Parathyroid adenoma (tissue), 2 donors: ENCODE measurements around the gene UNCX.
"Not testable (repeated sequence)": the region's sequence is repeated elsewhere in the genome, so short reads cannot be mapped to it uniquely, and the experiment has no call there.

ENCODE experiments used
- H2AFZ ChIP-seq: fragments of 300-600 bp; sonication (generic); one replicate; pipeline ENCODE4 v1.7.0; 2017; ENCODE audit warnings: antibody characterized with exemption, mild to moderate bottlenecking
- H3K27ac ChIP-seq: fragments of 300-600 bp; sonication (generic); one replicate; pipeline ENCODE4 v1.7.0; 2017
- H3K27me3 ChIP-seq: fragments of 300-600 bp; sonication (generic); one replicate; pipeline ENCODE4 v1.7.0; 2017; ENCODE audit warnings: low read length; ENCODE audit not compliant: control insufficient read depth, insufficient read depth
- H3K36me3 ChIP-seq: fragments of 300-600 bp; sonication (generic); one replicate; pipeline ENCODE4 v1.7.0; 2017; ENCODE audit warnings: low read length; ENCODE audit not compliant: control insufficient read depth, insufficient read depth
- H3K4me1 ChIP-seq: fragments of 300-600 bp; sonication (generic); one replicate; pipeline ENCODE4 v1.7.0; 2017; ENCODE audit warnings: control low read depth
- H3K4me2 ChIP-seq: fragments of 300-600 bp; sonication (generic); one replicate; pipeline ENCODE4 v1.7.0; 2017; ENCODE audit warnings: low read length
- H3K4me3 ChIP-seq: fragments of 300-600 bp; sonication (generic); one replicate; pipeline ENCODE4 v1.7.0; 2017; ENCODE audit warnings: low read depth, low read length
- H3K79me2 ChIP-seq: fragments of 300-600 bp; sonication (generic); one replicate; pipeline ENCODE4 v1.7.0; 2017; ENCODE audit warnings: control low read depth
- H3K9ac ChIP-seq: fragments of 300-600 bp; sonication (generic); one replicate; pipeline ENCODE4 v1.7.0; 2017; ENCODE audit warnings: mild to moderate bottlenecking
- H3K9me3 ChIP-seq: fragments of 300-600 bp; sonication (generic); one replicate; pipeline ENCODE4 v1.7.0; 2017; ENCODE audit warnings: low read length; ENCODE audit not compliant: control insufficient read depth
- CTCF ChIP-seq: fragments of 300-600 bp; sonication (generic); IDR thresholded peaks from one replicate; pipeline ENCODE4 v1.7.0; 2017; ENCODE audit warnings: antibody characterized with exemption, mild to moderate bottlenecking
- donor health status: primary hyperparathyroidism.

The UNCX gene

DNA sequence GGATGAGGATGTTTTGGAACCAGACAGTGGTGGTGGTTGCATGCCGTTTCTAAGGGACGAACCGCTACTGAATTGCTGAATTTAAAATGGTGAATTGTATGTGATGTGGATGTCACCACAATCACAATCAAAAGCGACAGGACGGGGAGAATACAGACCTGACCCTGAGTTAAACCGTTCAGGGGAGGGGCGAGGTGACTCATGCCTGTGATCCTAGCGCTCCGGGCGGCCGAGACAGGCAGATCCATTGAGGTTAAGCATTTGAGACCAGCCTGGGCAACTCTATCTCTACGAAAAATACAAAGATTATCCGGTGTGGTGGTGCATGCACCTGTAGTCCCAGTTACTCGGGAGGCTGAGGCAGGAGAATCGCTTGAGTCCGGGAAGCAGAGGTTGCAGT is 46.4 kb downstream of the UNCX start:
- no peak overlapping the region for H3K9ac ChIP-seq
- no peaks in the 10 kb centered on the region for H3K27me3 ChIP-seq
- H3K9me3 ChIP-seq, result no peaks in the 10 kb centered on the region
- H3K4me2 ChIP-seq, result no peak overlapping the region
- H3K4me1 ChIP-seq, result no peaks in the 10 kb centered on the region
- no peaks in the 10 kb centered on the region for H3K36me3 ChIP-seq
- no peak for TF ChIP-seq CTCF
- no peak overlapping the region for H3K4me3 ChIP-seq
- no peak overlapping the region for H3K27ac ChIP-seq
- no peak overlapping the region for H2AFZ ChIP-seq
- no peaks in the 10 kb centered on the region for H3K79me2 ChIP-seq

DNA sequence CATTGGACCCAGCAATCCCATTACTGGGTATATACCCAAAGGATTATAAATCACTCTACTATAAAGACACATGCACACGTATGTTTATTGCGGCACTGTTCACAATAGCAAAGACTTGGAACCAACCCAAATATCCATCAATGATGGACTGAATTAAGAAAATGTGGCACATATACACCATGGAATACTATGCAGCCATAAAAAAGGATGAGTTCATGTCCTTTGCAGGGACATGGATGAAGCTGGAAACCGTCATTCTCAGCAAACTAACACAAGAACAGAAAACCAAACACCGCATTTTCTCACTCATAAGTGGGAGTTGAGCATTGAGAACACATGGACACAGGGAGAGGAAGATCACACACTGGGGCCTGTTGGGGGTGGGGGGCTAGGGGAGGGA is 47.2 kb downstream of the UNCX start:
- H3K27ac ChIP-seq, H2AFZ ChIP-seq, H3K36me3 ChIP-seq, H3K4me1 ChIP-seq, H3K79me2 ChIP-seq, H3K4me3 ChIP-seq, H3K4me2 ChIP-seq, H3K27me3 ChIP-seq, H3K9me3 ChIP-seq, H3K9ac ChIP-seq: not testable (repeated sequence)

- H3K4me2 ChIP-seq, result no peak overlapping the region
- no peak overlapping the region for H3K27ac ChIP-seq
- H3K4me3 ChIP-seq, result no peak overlapping the region
- H3K4me1 ChIP-seq, result no peaks in the 10 kb centered on the region
- H3K27me3 ChIP-seq, result no peaks in the 10 kb centered on the region
- no peak overlapping the region for H2AFZ ChIP-seq
- H3K9me3 ChIP-seq, result no peaks in the 10 kb centered on the region
- no peak for TF ChIP-seq CTCF
- H3K36me3 ChIP-seq, result no peaks in the 10 kb centered on the region
- no peak overlapping the region for H3K9ac ChIP-seq
- H3K79me2 ChIP-seq, result no peaks in the 10 kb centered on the region
These were observed 48.4 kb downstream of the UNCX start for GRCh38 chr7:1281068-1281467.

DNA sequence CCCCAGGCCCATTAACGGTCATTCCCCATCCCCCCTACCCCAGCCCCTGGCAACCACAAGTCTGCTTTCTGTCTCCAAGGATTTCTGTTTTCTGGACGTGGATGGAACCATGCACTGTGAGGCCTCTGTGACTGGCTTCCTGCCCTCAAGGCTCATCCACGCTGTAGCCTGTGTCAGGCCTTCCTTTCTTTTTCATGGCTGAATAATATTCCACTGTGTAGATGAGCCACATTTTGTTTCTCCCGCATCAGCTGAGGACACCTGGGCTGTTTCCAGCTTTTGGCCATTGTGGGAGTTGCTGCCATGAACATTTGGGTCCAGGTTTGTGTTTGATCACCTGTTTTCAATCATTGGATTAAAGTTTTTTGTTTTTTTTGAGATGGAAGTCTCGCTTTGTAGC is 50.0 kb downstream of the UNCX start:
- no peak overlapping the region for H3K9ac ChIP-seq
- no peaks in the 10 kb centered on the region for H3K79me2 ChIP-seq
- H2AFZ ChIP-seq, result no peak overlapping the region
- no peaks in the 10 kb centered on the region for H3K27me3 ChIP-seq
- H3K4me2 ChIP-seq, result no peak overlapping the region
- H3K4me3 ChIP-seq, result no peak overlapping the region
- H3K36me3 ChIP-seq, result no peaks in the 10 kb centered on the region
- H3K27ac ChIP-seq, result no peak overlapping the region
- H3K9me3 ChIP-seq, result no peaks in the 10 kb centered on the region
- no peaks in the 10 kb centered on the region for H3K4me1 ChIP-seq
- no peak for TF ChIP-seq CTCF

DNA sequence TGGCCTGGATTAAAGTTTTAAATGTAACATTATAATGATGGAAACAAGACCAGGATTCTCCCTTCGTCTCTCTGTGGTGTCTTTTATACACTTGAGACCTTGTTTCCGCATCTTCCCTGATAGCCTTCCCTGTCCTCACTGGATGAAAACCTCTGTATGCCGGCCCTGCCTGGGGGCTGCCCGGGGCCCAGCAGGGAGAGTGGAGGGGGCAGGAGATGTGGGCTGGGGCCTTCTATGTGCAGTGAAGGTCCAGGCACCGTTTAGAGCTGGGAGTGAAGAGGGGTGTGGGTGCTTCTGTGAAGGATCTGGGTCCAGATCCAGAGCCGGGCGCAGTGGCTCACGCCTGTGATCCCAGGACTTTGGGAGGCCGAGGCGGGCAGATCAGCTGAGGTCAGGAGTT is 50.7 kb downstream of the UNCX start:
- no peak overlapping the region for H2AFZ ChIP-seq
- no peaks in the 10 kb centered on the region for H3K36me3 ChIP-seq
- H3K4me1 ChIP-seq, result no peaks in the 10 kb centered on the region
- no peaks in the 10 kb centered on the region for H3K27me3 ChIP-seq
- TF ChIP-seq CTCF, result no peak
- H3K9me3 ChIP-seq, result no peaks in the 10 kb centered on the region
- H3K27ac ChIP-seq, result no peak overlapping the region
- H3K79me2 ChIP-seq, result no peaks in the 10 kb centered on the region
- no peak overlapping the region for H3K9ac ChIP-seq
- no peak overlapping the region for H3K4me2 ChIP-seq
- no peak overlapping the region for H3K4me3 ChIP-seq
